ENCODE data around the gene LAMA2.

The LAMA2 gene

DNA sequence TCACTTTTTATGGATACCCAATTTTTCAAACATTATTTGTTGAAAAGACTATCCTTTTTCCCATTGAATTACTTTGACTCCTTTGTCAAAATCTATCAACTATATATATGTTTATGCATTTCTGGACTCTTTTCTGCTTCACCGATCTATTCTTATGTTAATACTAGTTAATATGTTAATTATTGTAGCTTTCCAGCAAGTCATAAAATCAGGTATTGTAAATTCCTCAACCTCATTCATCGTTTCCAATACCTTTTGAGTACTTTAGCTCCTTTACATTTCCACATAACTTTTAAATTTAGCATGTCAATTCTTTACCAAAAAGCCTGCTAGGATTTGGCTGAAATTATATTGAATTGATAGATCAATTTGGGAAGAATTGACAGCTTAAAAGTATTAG, 419.7 kb downstream of the LAMA2 start:
- H3K4me1 ChIP-seq (ENCODE audit: insufficient read depth, low read length): no peaks in the 10 kb centered on the region
- no peaks in the 10 kb centered on the region for H3K9me3 ChIP-seq (ENCODE audit: control insufficient read depth, insufficient read depth, low read length)
- no peak overlapping the region for H3K9ac ChIP-seq (ENCODE audit: low read depth, low read length)
- H3K36me3 ChIP-seq (ENCODE audit: insufficient read depth, low read length): no peaks in the 10 kb centered on the region

DNA sequence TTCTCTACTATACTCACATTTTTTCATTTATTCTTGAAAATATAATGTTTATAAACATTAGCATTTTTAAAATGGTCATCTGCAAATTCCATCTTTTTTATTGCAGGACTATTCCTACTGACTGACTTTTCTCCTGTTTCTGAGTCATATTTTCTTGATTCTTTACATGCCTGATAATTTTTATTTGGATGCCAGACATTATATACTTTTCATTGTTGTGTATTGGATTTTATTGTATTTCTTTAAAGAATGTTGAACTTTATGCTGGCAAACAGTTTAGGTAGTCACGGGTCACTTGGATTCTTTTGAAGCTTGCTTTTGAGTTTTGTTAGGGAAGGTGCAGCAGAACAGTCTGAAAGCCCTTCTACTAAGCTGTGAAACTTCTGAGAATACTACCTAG, 423.9 kb downstream of the LAMA2 start:
- H3K4me1 ChIP-seq (ENCODE audit: insufficient read depth, low read length): no peaks in the 10 kb centered on the region
- no peak overlapping the region for H3K9ac ChIP-seq (ENCODE audit: low read depth, low read length)
- no peaks in the 10 kb centered on the region for H3K9me3 ChIP-seq (ENCODE audit: control insufficient read depth, insufficient read depth, low read length)
- no peaks in the 10 kb centered on the region for H3K36me3 ChIP-seq (ENCODE audit: insufficient read depth, low read length)

DNA sequence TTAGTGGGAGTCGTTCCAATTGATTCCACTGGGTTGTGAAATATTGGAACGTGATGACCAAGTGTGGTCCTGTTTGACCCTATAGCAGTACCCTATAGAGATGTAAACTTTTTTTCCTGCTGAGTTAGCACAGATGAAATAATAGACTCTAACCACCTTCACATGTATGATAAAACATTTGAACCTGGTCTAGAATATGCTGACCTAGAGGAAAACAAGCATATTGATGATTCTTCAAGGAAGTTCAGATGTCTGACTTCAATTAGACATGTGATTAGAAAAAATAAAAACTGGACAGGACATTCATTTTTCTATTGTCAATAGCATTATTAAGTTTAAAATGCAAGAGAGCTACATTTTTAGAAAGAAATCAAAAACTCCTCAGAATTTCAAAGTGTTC, 424.9 kb downstream of the LAMA2 start:
- Histone ChIP-seq H3K4me1 (ENCODE audit: insufficient read depth, low read length) (peaks cover 2% of the 10 kb centered on the region), H3K36me3 (ENCODE audit: insufficient read depth, low read length) (no peaks in the 10 kb centered on the region), H3K9me3 (ENCODE audit: control insufficient read depth, insufficient read depth, low read length) (no peaks in the 10 kb centered on the region), H3K9ac (ENCODE audit: low read depth, low read length) (no peak overlapping the region)

DNA sequence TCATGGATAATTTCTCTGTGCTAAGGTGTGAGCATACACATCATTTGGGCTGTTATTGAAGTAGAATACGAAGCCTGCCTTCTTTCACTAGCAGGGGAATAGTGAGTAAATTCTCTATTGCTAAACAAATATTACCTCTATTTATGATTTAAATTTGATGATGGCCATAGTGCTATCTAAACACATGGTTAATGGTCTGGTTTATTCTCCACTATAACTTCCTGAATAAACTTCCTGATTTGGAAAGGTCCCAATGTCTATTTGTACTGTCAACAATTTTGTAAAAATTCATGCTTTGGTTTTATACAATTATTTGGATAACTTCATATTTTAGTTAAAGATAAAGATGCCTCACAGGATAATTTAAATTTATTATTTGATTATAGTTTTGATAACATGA, 426.2 kb downstream of the LAMA2 start:
- Histone ChIP-seq H3K36me3 (ENCODE audit: insufficient read depth, low read length) (no peaks in the 10 kb centered on the region), H3K4me1 (ENCODE audit: insufficient read depth, low read length) (peaks cover 4% of the 10 kb centered on the region), H3K9me3 (ENCODE audit: control insufficient read depth, insufficient read depth, low read length) (no peaks in the 10 kb centered on the region), H3K9ac (ENCODE audit: low read depth, low read length) (no peak overlapping the region)

DNA sequence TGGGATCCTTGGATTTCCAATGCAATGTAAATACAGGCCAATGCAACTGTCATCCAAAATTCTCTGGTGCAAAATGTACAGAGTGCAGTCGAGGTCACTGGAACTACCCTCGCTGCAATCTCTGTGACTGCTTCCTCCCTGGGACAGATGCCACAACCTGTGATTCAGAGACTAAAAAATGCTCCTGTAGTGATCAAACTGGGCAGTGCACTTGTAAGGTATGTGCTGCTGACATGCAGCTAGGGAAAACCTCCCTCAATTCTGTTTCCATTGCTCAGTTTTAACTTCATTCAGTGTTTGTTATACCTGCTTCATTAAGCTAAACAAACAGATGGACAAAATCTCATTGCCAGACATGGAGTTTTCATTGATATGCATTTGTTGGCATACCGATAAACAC, 429.9 kb downstream of the LAMA2 start:
- no peaks in the 10 kb centered on the region; the same call in 1 of the 2 replicates for H3K9me3 ChIP-seq (ENCODE audit: control insufficient read depth, insufficient read depth, low read length)
- H3K36me3 ChIP-seq (ENCODE audit: insufficient read depth, low read length): no peaks in the 10 kb centered on the region
- peaks cover 10% of the 10 kb centered on the region for H3K4me1 ChIP-seq (ENCODE audit: insufficient read depth, low read length)
- no peak overlapping the region for H3K9ac ChIP-seq (ENCODE audit: low read depth, low read length)

DNA sequence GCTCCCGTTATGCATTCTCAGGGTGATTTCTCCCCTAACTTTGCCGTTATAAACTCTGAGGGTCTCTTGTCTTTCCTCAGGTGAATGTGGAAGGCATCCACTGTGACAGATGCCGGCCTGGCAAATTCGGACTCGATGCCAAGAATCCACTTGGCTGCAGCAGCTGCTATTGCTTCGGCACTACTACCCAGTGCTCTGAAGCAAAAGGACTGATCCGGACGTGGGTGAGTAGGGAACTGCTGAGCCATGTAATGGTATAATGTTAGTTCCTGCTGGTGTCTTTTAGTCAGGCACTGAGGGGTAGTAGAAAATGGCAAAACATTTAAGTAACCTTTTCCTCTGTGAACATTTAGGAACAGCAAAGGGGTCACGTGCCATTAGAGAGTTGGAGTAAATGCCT, 431.6 kb downstream of the LAMA2 start:
- Histone ChIP-seq H3K36me3 (ENCODE audit: insufficient read depth, low read length) (no peaks in the 10 kb centered on the region), H3K9me3 (ENCODE audit: control insufficient read depth, insufficient read depth, low read length) (no peaks in the 10 kb centered on the region; the same call in 1 of the 2 replicates), H3K4me1 (ENCODE audit: insufficient read depth, low read length) (peaks cover 19% of the 10 kb centered on the region), H3K9ac (ENCODE audit: low read depth, low read length) (no peak overlapping the region)

DNA sequence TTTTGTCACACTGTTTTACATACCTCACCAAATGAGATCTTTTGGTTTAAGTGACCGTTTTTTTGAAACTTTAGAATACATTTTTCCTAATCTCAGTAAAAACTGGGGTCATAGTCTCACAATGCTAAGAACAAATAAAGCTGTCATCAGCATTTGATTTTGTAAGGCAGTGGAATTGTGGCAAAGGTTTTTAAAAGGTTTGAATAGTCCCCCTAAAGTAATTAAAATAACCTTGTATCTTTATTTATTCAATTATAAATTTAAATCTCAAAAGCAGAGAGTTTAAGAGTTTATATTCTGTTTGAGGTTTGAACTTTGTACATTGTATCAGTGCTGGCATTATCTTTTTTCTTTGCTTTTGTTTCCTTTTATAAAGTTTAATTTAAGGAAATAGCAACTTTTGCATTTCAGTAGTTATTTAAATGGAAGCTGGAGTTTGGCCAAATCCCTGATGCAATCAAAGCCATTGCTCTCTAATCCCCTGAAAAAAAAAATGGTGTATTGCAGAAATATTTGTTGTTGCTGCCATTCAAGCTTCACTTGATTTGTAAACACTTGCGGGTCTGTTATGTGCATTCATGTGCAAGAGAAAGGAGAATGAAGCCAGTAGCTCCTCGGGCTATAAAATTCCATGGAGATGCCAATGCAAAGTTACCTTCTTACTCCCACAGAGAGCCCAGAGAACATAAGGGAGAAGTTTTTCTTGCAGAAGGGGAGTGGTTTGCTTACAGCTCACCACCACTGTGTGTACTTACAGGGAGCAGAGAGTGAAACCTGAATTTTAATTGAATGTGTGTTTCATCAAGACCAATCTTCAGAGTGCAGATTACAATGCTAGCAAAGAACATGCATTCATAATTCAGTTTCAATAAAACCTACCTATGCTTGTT, 435.2 kb downstream of the LAMA2 start:
- peaks cover 29% of the 10 kb centered on the region for H3K4me1 ChIP-seq (ENCODE audit: insufficient read depth, low read length)
- H3K9ac ChIP-seq (ENCODE audit: low read depth, low read length): peak overlapping the region; percentile 22; the same call in 1 of the 2 replicates
- H3K9me3 ChIP-seq (ENCODE audit: control insufficient read depth, insufficient read depth, low read length): no peaks in the 10 kb centered on the region; the same call in 1 of the 2 replicates
- H3K36me3 ChIP-seq (ENCODE audit: insufficient read depth, low read length): no peaks in the 10 kb centered on the region

DNA sequence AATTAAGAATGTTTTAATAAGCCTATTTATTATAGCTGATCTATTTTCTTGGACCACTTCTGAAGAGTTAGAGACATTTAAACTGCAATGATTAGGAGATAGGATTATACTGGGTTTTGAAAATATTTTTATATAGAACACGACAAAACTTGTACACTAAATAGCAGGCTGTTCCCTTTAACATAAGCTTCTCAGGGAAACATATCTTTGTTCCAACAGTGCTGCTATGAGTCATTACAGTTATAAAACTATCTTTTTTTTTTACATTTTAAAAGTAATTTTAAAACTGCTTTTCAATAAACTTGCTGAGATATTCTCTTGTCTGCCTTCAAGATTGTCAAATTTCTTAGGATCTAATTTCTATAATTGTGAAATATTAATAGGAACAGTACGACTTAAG, 438.0 kb downstream of the LAMA2 start:
- H3K9ac ChIP-seq (ENCODE audit: low read depth, low read length): no peak overlapping the region
- H3K36me3 ChIP-seq (ENCODE audit: insufficient read depth, low read length): no peaks in the 10 kb centered on the region
- H3K9me3 ChIP-seq (ENCODE audit: control insufficient read depth, insufficient read depth, low read length): no peaks in the 10 kb centered on the region
- peaks cover 29% of the 10 kb centered on the region for H3K4me1 ChIP-seq (ENCODE audit: insufficient read depth, low read length)

DNA sequence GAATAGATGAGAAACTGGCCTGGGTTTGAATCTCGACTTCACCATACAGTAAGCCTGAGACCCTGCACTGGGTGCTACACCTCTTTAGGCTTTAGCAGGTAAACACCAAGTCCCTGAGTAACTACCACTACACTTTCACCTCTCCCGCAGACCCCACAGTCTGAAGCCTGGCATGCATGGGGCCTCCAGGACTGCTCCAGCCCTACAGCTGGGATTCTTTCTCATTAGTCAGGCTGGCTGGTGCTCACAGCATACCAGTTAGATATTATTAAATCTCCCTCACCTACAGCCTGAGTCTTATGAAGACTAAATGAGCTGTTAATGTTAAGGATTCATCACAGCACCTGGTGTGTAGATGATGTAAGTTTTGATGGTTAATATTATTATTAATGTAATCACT, 438.4 kb downstream of the LAMA2 start:
- no peak overlapping the region for H3K9ac ChIP-seq (ENCODE audit: low read depth, low read length)
- peaks cover 29% of the 10 kb centered on the region for H3K4me1 ChIP-seq (ENCODE audit: insufficient read depth, low read length)
- H3K36me3 ChIP-seq (ENCODE audit: insufficient read depth, low read length): no peaks in the 10 kb centered on the region
- H3K9me3 ChIP-seq (ENCODE audit: control insufficient read depth, insufficient read depth, low read length): no peaks in the 10 kb centered on the region

DNA sequence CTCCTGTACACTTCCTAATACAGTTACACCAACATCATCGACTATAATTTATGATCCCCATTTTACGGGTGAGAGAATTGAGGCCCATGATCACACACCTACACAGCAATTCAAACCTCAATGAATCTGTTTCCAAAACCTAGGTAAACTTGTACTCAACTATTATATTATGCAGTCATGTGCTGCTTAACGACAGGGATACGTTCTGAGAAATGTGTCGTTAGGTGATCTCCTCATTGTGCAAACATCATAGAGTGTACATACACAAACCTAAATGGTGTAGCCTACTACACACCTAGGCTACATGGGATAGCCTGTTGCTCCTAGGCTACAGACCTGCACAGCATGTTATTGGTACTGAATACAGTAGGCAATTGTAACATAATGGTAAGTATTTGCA, 441.4 kb downstream of the LAMA2 start:
- H3K9ac ChIP-seq (ENCODE audit: low read depth, low read length): no peak overlapping the region
- no peaks in the 10 kb centered on the region for H3K36me3 ChIP-seq (ENCODE audit: insufficient read depth, low read length)
- no peaks in the 10 kb centered on the region for H3K9me3 ChIP-seq (ENCODE audit: control insufficient read depth, insufficient read depth, low read length)
- H3K4me1 ChIP-seq (ENCODE audit: insufficient read depth, low read length): peaks cover 16% of the 10 kb centered on the region

DNA sequence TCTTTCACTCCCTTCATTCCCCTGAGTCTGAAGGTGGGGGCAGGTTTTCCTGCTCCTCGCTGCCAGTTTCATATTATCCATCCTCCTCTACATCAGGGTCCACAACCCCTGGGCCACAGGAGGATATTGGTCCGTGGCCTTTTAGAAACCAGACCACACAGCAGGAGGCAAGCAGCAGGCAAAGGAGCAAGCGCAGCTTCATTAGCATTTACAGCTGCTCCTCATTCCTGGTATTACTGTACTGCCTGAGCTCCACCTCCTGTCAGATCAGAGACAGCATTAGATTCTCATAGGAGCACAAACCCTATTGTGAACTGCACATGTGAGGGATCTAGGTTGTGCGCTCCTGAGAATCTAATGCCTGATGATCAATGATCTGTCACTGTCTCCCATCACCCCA, 446.7 kb downstream of the LAMA2 start:
- H3K4me1 ChIP-seq (ENCODE audit: insufficient read depth, low read length): peaks cover 2% of the 10 kb centered on the region
- no peaks in the 10 kb centered on the region for H3K36me3 ChIP-seq (ENCODE audit: insufficient read depth, low read length)
- 0 out of 2 replicates have a peak, but pooled peaks cover 2% of the 10 kb centered on the region for H3K9me3 ChIP-seq (ENCODE audit: control insufficient read depth, insufficient read depth, low read length)
- H3K9ac ChIP-seq (ENCODE audit: low read depth, low read length): no peak overlapping the region

DNA sequence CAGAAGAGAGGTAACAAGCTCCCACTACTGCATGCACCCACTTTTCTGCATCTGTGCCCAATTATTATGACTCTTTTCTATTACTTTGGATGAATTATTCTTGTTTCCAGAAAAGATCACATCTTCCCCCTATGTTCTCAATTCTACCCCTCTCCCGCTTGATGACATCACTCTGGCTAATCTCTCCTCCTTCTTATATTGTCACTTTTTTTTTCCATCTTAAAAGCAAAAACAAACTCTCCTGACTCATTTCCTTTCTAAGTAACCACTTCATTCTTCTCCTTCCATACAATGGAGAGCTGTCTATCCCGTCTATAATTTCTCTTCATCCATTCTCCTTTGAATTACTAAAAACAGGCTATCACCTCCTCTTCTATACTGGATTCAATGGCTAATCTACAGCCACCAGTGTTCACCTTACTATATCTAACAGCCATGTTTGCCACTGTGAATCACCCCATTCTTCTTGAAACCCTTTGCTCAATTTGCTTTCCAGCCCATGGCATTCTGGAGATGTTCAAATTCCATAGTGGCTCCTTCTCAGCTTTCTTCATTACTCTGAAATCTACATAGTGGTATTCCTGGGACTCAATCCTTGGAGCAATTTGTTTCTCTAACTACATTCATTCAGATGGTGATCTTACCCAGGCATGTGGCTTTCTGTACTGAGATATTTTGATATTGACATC, 448.7 kb downstream of the LAMA2 start:
- Histone ChIP-seq H3K9me3 (ENCODE audit: control insufficient read depth, insufficient read depth, low read length) (0 out of 2 replicates have a peak, but pooled peaks cover 3% of the 10 kb centered on the region), H3K36me3 (ENCODE audit: insufficient read depth, low read length) (no peaks in the 10 kb centered on the region), H3K9ac (ENCODE audit: low read depth, low read length) (no peak overlapping the region), H3K4me1 (ENCODE audit: insufficient read depth, low read length) (peaks cover 2% of the 10 kb centered on the region)

DNA sequence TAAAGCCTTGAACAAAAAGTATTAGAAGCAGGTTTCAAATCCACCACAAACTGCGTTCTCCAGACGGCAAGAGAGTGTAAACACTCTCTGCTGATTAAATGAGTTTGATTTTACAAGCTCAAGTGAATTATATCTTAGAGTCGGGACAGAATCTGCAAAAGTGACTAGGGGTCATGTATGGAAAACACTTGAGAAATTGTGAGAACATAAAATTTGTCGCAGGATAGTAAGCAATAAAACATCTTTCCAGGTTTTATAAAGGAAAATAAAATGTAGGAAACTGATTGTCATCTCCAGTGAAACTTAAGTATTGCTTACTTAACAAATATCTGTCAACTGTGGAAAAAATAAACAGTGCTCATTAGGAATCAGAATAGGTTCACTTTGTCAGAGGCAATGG, 452.9 kb downstream of the LAMA2 start:
- Histone ChIP-seq H3K36me3 (ENCODE audit: insufficient read depth, low read length) (no peaks in the 10 kb centered on the region), H3K9me3 (ENCODE audit: control insufficient read depth, insufficient read depth, low read length) (0 out of 2 replicates have a peak, but pooled peaks cover 3% of the 10 kb centered on the region), H3K4me1 (ENCODE audit: insufficient read depth, low read length) (peaks cover 8% of the 10 kb centered on the region; the same call in 1 of the 2 replicates), H3K9ac (ENCODE audit: low read depth, low read length) (no peak overlapping the region)

DNA sequence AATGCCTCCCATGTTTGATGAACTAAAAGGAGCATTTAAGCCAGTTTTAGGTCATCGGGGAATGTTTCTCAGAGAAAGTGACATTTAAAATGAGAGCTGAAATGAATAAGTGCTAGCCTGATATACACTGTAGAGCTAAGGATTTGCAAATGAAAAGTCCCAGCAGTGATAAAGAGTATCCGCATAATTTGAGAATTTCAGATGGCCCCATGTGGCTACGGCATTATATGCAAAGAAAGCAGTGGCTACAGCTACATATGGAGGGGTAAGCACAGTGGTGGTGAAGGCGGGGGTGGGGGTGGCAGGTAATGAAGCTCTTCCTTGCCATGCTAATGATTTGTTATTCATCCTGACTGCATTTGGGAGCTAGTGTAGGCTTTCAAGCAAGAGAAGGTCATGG, 455.7 kb downstream of the LAMA2 start:
- H3K36me3 ChIP-seq (ENCODE audit: insufficient read depth, low read length): no peaks in the 10 kb centered on the region
- H3K9me3 ChIP-seq (ENCODE audit: control insufficient read depth, insufficient read depth, low read length): 0 out of 2 replicates have a peak, but pooled peaks cover 3% of the 10 kb centered on the region
- no peak overlapping the region for H3K9ac ChIP-seq (ENCODE audit: low read depth, low read length)
- peaks cover 8% of the 10 kb centered on the region; the same call in 1 of the 2 replicates for H3K4me1 ChIP-seq (ENCODE audit: insufficient read depth, low read length)

DNA sequence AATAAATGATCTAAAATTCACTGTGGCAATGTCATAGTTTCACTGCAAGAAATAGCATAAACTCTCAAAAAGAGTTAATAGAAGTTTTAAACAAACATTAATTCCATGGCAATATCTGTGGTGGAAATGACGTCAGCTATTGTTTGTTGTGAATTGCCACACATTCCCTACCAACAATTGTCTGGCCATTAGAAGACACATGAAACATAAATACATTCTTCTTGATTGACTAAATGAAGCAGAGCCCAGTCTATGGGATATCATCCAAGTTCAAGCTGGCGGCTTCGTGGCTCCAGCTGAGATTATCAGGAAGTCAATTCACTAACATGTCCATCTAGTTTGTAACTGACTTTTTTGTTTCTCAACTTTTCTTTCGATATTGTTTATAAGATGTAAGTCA, 458.0 kb downstream of the LAMA2 start:
- Histone ChIP-seq H3K9me3 (ENCODE audit: control insufficient read depth, insufficient read depth, low read length) (no peaks in the 10 kb centered on the region), H3K4me1 (ENCODE audit: insufficient read depth, low read length) (peaks cover 8% of the 10 kb centered on the region; the same call in 1 of the 2 replicates), H3K9ac (ENCODE audit: low read depth, low read length) (no peak overlapping the region), H3K36me3 (ENCODE audit: insufficient read depth, low read length) (no peaks in the 10 kb centered on the region)

Data from ES-I3 (cell line).